ENCODE measurements around the gene NR2C1. TPM values are rescaled to one million over a fixed set of nuclear protein-coding genes. Genes with fewer than 3 reads are reported as not detected.

The NR2C1 gene
- total and polyA plus RNA-seq, 10 of the 15 experiments (the other 5 are each of a cell fraction or from before 2014, with no cell fraction given): 8.8 to 38.1 (median 31.3) TPM

DNA sequence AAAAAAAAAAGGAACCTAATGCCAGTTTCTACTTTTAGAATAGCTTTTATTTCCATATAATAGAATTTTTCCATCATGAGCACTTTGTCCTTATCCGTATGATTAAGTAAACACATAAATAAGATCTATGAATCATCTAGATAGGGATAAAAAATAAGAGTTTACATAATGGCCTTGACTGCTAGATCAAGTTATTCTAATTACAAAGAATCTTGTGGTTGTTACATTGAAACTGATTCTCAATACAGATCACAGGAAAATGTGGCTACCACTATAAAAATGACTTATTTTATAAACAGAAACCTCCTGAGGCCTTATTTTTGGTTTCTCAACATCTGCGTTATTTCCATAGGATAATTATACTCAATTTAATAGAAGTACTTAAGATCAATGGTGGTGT lies 35.5 kb downstream of the NR2C1 start (continued):
- TF ChIP-seq, protein P1, sequence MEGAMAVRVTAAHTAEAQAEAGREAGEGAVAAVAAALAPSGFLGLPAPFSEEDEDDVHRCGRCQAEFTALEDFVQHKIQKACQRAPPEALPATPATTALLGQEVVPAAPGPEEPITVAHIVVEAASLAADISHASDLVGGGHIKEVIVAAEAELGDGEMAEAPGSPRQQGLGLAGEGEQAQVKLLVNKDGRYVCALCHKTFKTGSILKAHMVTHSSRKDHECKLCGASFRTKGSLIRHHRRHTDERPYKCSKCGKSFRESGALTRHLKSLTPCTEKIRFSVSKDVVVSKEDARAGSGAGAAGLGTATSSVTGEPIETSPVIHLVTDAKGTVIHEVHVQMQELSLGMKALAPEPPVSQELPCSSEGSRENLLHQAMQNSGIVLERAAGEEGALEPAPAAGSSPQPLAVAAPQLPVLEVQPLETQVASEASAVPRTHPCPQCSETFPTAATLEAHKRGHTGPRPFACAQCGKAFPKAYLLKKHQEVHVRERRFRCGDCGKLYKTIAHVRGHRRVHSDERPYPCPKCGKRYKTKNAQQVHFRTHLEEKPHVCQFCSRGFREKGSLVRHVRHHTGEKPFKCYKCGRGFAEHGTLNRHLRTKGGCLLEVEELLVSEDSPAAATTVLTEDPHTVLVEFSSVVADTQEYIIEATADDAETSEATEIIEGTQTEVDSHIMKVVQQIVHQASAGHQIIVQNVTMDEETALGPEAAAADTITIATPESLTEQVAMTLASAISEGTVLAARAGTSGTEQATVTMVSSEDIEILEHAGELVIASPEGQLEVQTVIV (IDR thresholded peaks at IDR 0.05; ENCODE audit: borderline replicate concordance, partially characterized antibody): no peak
- TF ChIP-seq BACH1 (IDR thresholded peaks at IDR 0.05; ENCODE audit: borderline replicate concordance) (no peak), ZNF24 (IDR thresholded peaks at IDR 0.05) (no peak), MYB (IDR thresholded peaks at IDR 0.05; ENCODE audit: borderline replicate concordance, low read depth, low read length) (no peak)
- TF ChIP-seq, protein P2, sequence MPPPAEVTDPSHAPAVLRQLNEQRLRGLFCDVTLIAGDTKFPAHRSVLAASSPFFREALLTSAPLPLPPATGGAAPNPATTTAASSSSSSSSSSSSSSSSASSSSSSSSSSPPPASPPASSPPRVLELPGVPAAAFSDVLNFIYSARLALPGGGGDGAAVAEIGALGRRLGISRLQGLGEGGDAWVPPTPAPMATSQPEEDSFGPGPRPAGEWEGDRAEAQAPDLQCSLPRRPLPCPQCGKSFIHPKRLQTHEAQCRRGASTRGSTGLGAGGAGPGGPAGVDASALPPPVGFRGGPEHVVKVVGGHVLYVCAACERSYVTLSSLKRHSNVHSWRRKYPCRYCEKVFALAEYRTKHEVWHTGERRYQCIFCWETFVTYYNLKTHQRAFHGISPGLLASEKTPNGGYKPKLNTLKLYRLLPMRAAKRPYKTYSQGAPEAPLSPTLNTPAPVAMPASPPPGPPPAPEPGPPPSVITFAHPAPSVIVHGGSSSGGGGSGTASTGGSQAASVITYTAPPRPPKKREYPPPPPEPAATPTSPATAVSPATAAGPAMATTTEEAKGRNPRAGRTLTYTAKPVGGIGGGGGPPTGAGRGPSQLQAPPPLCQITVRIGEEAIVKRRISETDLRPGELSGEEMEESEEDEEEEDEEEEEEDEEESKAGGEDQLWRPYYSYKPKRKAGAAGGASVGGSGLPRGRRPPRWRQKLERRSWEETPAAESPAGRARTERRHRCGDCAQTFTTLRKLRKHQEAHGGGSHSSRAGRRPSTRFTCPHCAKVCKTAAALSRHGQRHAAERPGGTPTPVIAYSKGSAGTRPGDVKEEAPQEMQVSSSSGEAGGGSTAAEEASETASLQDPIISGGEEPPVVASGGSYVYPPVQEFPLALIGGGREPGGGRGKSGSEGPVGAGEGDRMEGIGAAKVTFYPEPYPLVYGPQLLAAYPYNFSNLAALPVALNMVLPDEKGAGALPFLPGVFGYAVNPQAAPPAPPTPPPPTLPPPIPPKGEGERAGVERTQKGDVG (CRISPR knock-in tag; IDR thresholded peaks at IDR 0.05): no peak
- TF ChIP-seq, protein P3, sequence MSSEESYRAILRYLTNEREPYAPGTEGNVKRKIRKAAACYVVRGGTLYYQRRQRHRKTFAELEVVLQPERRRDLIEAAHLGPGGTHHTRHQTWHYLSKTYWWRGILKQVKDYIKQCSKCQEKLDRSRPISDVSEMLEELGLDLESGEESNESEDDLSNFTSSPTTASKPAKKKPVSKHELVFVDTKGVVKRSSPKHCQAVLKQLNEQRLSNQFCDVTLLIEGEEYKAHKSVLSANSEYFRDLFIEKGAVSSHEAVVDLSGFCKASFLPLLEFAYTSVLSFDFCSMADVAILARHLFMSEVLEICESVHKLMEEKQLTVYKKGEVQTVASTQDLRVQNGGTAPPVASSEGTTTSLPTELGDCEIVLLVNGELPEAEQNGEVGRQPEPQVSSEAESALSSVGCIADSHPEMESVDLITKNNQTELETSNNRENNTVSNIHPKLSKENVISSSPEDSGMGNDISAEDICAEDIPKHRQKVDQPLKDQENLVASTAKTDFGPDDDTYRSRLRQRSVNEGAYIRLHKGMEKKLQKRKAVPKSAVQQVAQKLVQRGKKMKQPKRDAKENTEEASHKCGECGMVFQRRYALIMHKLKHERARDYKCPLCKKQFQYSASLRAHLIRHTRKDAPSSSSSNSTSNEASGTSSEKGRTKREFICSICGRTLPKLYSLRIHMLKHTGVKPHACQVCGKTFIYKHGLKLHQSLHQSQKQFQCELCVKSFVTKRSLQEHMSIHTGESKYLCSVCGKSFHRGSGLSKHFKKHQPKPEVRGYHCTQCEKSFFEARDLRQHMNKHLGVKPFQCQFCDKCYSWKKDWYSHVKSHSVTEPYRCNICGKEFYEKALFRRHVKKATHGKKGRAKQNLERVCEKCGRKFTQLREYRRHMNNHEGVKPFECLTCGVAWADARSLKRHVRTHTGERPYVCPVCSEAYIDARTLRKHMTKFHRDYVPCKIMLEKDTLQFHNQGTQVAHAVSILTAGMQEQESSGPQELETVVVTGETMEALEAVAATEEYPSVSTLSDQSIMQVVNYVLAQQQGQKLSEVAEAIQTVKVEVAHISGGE (CRISPR knock-in tag; IDR thresholded peaks at IDR 0.05): no peak

Data from GM12878 (cell line).